Suprapubic skin (tissue), 3 donors: ENCODE data around the gene SLAIN2.
A peak's percentile ranks its signal among the peaks of the same experiment; 100 is the strongest.

ENCODE experiments used
- CTCF ChIP-seq, 2 donors: fragments of 200-600 bp in 1 of 2; fragments of 450-650 bp in 1 of 2; sonication (generic) in 1 of 2; IDR thresholded peaks; one replicate each; pipeline ENCODE4 v1.5.1; 2016 to 2019; ENCODE audit warnings: antibody characterized with exemption in 2 of 2, mild to moderate bottlenecking in 1 of 2, moderate library complexity in 1 of 2
- EP300 ChIP-seq: sonication (generic); formaldehyde crosslinking; IDR thresholded peaks from one replicate; pipeline ENCODE4 v1.6.1; 2017; ENCODE audit warnings: antibody characterized with exemption
- POLR2A ChIP-seq, 2 donors: fragments of 450-650 bp; IDR thresholded peaks; one replicate each; pipeline ENCODE4 v1.6.1; 2017; ENCODE audit warnings: antibody characterized with exemption in 2 of 2, mild to moderate bottlenecking in 2 of 2, moderate library complexity in 2 of 2

- peak in 1 of 2 donors; percentile 49 for TF ChIP-seq CTCF (IDR thresholded peaks at IDR 0.05)
- no peak for TF ChIP-seq EP300
- no peak for TF ChIP-seq POLR2A (IDR thresholded peaks at IDR 0.05)
Observed at GRCh38 chr4:48445704-48446103, 104.4 kb downstream of the SLAIN2 start.
